Hematopoietic multipotent progenitor cell (in vitro differentiated cells): ENCODE results near the gene SRPK2. TPM values are rescaled to one million over a fixed set of nuclear protein-coding genes. Genes with fewer than 3 reads are reported as not detected.
"Not testable (repeated sequence)": the region's sequence is repeated elsewhere in the genome, so short reads cannot be mapped to it uniquely, and the experiment has no call there.

ENCODE experiments used
- DNase-seq, 3 donors: peaks; one replicate each; pipeline ENCODE4 v3.0.0-alpha.2; 2011 to 2015; ENCODE audit warnings: low read depth in 2 of 3, low spot score in 2 of 3
- total RNA-seq: library from RNA; depleted of rRNA; stranded (reverse); fragments of >200 nt; gene quantifications from one replicate; pipeline ENCODE4 v1.2.3, GENCODE V29; 2012

The SRPK2 gene
- total RNA-seq, 1 donor = 16.7 TPM

DNA sequence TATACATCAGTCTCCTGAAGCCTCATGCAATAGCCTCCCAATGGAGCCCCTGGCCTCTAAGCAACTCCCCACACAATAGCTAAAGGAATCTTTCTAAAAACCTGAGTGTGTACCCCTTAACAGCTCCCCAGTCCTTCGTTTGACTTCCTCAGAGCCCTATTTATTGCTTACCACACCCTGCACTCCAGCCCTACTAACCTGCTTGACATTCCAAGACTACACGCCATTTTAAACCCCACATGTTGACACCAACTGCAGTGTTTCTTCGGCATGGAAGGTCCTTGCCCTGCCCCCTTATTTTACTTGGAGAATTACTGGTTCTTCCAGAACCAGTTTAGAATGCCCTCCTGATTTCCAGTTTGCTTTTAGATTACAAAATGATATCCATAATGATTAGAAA, 10.8 kb downstream of the SRPK2 start:
- no peak for DNase-seq

GRCh38 chr7:105376908-105377533, 11.7 kb downstream of the SRPK2 start:
- DNase-seq = no peak

GRCh38 chr7:105369944-105370343, 18.8 kb downstream of the SRPK2 start:
- no peak for DNase-seq

DNA sequence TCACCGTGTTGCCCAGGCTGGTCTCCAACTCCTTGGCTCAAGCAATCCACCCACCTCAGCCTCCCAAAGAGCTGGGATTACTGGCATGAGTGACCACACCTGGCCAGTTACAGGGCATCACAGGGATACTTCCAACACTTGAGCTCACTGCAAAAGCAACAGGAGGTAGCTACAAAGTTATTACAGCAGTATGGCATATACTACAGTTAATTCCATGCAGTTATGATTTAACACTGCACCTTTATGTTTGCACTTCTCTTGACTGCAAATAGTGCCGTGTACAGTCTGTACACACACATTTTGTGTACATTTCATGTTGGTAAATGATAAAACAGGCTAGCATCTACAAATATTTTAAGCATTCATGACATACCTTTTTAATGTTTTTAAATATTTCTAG, 21.3 kb downstream of the SRPK2 start:
- no peak for DNase-seq

DNA sequence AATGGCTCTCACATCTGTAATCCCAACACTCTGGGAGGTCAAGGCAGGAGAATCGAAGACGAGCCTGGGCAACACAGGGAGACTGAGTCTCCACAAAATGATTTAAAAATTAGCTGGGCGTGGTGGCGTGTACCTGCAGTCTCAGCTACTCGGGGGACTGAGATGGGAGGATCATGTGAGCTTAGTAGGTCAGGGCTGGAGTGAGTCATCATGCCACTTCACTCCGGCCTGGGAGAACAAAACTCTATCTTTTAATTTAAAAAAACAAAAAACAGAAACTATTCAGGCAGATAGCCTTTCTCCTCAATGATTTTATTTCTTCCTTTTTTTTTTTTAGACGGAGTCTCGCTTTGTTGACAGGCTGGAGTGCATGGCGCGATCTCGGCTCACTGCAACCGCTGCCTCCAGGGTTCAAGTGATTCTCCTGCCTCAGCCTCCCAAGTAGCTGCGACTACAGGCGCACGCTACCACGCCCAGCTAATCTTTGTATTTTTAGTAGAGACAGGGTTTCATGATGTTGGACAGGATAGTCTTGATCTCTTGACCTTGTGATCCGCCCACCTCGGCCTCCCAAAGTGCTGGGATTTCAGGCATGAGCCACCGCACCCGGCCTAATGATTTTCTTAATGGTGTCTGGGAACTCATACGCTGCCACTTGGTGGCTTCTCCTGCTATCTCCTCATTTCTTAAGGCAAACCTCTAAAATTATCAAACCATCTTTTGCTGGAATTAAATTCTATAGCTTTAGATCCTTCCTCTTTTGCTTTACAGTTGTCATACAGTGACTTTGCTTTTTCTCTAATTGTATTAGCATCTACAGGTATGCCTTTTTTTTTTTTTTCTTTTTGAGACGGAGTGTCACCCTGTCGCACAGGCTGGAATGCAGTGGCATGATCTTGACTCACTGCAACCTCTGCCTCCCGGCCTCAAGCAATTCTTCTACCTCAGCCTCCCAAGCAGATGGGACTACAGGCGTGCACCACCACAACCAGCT, 22.9 kb downstream of the SRPK2 start:
- no peak for DNase-seq

DNA sequence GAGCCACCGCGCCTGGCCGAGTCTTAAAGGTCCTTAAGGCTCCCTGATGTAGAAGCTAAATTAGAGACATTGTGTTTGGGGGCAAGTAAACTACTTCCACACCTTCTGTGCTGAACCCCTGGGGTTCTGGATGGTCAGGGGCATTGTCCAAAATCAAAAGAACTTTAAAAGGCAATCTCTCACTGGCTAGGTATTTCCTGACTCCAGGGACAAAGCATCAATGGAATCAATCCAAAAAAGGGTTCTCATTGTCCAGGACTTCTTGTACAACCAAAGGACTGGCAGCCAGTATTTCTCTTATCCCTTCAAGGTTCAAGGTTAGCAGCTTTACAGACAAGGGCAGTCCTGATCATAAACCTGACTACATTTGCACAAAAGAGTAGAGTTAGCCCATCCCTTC, 24.0 kb downstream of the SRPK2 start:
- no peak for DNase-seq

- DNase-seq = not testable (repeated sequence)
Measured at GRCh38 chr7:105363657-105364056, 25.1 kb downstream of the SRPK2 start.

DNA sequence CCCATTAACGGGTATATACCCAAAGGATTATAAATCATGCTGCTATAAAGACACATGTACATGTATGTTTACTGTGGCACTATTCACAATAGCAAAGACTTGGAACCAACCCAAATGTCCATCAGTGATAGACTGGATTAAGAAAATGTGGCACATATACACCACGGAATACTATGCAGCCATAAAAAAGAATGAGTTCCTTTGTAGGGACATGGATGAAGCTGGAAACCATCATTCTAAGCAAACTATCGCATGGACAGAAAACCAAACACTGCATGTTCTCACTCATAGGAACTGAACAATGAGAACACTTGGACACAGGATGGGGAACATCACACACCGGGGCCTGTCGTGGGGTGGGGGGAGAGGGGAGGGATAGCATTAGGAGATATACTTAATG, 26.0 kb downstream of the SRPK2 start:
- not testable (repeated sequence) for DNase-seq

DNA sequence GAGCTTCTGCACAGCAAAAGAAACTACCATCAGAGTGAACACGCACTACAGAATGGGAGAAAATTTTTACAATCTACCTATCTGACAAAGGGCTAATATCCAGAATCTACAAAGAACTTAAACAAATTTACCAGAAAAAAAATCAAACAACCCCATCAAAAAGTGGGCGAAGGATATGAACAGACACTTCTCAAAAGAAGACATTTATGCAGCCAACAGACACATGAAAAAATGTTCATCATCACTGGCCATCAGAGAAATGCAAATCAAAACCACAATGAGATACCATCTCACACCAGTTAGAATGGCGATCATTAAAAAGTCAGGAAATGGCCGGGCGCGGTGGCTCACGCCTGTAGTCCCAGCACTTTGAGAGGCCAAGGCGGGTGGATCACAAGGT, 26.7 kb downstream of the SRPK2 start:
- not testable (repeated sequence) for DNase-seq

DNA sequence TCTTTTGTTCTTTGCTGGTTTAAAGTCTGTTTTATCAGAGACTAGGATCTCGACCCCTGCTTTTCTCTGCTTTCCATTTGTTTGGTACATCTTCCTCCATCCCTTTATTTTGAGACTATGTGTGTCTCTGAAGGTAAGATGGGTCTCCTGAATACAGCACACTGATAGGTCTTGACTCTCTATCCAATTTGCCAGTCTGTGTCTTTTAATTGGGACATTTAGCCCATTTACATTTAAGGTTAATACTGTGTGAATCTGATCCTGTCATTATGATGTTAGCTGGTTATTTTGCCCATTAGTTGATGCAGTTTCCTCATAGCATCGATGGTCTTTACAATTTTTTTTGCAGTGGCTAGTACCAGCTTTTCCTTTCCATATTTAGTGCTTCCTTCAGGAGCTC, 28.6 kb downstream of the SRPK2 start:
- DNase-seq = not testable (repeated sequence)

DNA sequence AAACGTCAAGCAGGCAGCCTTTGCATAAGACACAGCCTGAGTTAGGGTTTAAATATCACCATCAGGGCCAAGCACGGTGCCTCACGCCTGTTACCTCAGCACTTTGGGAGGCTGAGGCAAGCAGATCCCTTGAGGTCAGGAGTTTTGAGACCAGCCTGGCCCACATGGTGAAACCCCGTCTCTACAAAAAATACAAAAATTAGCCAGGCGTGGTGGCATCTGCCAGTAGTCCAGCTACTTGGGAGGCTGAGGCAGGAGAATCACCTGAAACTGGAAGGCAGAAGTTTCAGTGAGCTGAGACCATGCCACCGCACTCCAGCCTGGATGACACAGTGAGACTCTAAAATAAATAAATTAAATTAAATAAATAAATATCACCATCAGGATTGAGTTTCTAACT, 33.0 kb downstream of the SRPK2 start:
- DNase-seq = no peak

DNA sequence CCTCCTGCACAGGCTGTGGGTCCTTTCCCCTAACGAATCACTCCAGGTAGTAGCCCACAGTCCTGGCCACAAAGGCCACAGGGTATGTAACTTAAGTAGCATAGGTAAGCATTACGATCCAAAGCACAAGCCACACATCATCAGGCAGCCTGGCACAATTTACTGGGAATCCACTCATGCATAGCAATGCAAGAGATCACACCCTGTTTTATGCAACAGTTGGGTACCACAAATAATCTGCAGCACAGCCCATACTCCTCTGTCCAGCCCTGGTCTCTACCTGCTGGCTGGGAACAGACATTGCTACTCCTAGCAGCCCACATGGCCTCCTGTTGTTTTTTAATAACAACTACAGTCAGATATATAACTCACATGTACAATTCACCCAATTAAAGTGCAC, 34.3 kb downstream of the SRPK2 start:
- DNase-seq = no peak

- DNase-seq = peak in 2 of 3 donors; percentile 24 to 61
Measured at GRCh38 chr7:105353752-105354328, 34.9 kb downstream of the SRPK2 start.

GRCh38 chr7:105352901-105353668, 35.6 kb downstream of the SRPK2 start:
- no peak for DNase-seq

DNA sequence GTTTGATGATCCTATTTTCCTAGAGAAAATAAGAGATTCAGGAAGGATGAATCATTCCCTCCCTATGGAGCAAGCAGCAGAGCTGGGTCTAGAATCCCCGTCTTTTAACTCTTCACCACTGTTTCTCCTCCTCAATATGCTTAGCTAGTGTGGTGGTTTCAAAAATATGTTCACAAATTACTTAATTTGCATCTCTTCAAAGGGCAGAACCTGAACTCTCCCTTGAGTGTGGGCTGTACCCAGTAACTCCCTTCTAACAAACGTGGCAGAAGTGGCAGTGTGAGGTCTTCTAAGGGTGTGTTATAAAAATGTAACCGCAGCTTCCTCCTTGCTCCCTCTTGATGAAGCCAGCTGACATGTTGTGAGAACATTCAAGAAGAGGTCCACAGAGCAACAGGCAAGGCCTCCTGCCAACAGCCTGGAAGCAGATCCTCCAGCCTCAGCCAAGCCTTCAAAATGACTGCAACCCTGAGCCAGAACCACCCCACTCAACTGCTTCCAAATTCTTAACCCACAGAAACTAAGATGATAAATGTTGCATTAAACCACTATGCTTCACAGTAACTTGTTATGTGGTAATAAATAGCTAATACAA, 36.6 kb downstream of the SRPK2 start:
- peak; percentile 45 to 92 (median 79) for DNase-seq

DNA sequence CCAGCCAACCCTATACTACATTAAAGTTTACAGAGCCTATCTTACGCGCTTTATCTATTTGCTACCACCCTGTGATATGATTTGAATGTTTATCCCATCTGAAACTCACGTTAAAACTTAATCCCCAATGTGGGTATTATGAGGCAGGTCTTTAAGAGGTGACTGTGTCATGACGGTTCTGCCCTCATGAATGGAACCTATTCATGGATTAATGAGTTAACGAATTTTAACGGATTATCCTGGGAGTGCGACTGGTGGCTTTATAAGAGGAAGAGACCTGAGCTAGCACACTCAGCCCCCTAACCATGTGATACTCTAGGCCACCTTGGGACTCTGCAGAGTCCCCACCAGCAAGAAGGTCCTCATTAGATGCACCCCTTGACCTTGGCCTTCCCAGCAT, 37.8 kb downstream of the SRPK2 start:
- DNase-seq = no peak

- not testable (repeated sequence) for DNase-seq
Measured at GRCh38 chr7:105348177-105348576, 40.5 kb downstream of the SRPK2 start.

GRCh38 chr7:105346593-105347322, 42.0 kb downstream of the SRPK2 start:
- DNase-seq = peak in 1 of 3 donors; percentile 41

- DNase-seq = no peak
Measured at GRCh38 chr7:105346138-105346537, 42.6 kb downstream of the SRPK2 start.

DNA sequence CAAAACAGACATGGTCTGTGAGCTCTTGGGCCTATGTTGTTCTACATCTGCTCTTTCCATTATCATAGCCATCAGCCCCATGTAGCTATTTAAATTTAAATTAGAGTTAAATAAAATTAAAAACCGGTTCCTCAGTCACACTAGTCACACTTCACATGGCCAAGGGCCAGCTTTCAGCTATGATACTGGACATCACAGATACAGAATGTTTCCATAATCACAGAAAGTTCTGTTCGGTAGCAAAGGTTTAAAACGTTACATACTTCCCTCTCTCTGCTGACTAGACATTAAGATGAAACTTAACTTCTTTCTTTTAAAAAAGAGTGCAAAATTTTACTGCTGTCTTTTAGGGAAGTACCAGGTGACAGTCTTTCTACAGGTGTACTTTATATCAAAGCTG, 43.0 kb downstream of the SRPK2 start:
- peak in 1 of 3 donors; percentile 17 for DNase-seq
